ENCODE measurements around the gene KIF23.

KIF23 gene

GRCh38 chr15:69482686-69483256, 68.6 kb downstream of the KIF23 start:
- Histone ChIP-seq H3K27ac (ENCODE audit: low read depth, low read length) (no peak overlapping the region), H3K9ac (ENCODE audit: low read length) (no peak overlapping the region), H3K36me3 (ENCODE audit: insufficient read depth, low read length) (no peaks in the 10 kb centered on the region), H3K27me3 (ENCODE audit: control insufficient read depth in 1 of 2, insufficient read depth in 2 of 2, low read length in 2 of 2) (no peaks in the 10 kb centered on the region), H3K4me1 (ENCODE audit: insufficient read depth, low read length) (no peaks in the 10 kb centered on the region), H3K9me3 (ENCODE audit: low read length) (no peaks in the 10 kb centered on the region), H3K4me3 (ENCODE audit: low read depth in 1 of 2, low read length in 2 of 2) (no peak overlapping the region)

GRCh38 chr15:69484837-69485236, 70.7 kb downstream of the KIF23 start:
- Histone ChIP-seq H3K27me3 (ENCODE audit: control insufficient read depth in 1 of 2, insufficient read depth in 2 of 2, low read length in 2 of 2) (no peaks in the 10 kb centered on the region), H3K9me3 (ENCODE audit: low read length) (no peaks in the 10 kb centered on the region), H3K9ac (ENCODE audit: low read length) (no peak overlapping the region), H3K36me3 (ENCODE audit: insufficient read depth, low read length) (no peaks in the 10 kb centered on the region), H3K27ac (ENCODE audit: low read depth, low read length) (no peak overlapping the region), H3K4me3 (ENCODE audit: low read depth in 1 of 2, low read length in 2 of 2) (no peak overlapping the region), H3K4me1 (ENCODE audit: insufficient read depth, low read length) (no peaks in the 10 kb centered on the region)

- no peaks in the 10 kb centered on the region for H3K9me3 ChIP-seq (ENCODE audit: low read length)
- H3K36me3 ChIP-seq (ENCODE audit: insufficient read depth, low read length): no peaks in the 10 kb centered on the region
- H3K9ac ChIP-seq (ENCODE audit: low read length): no peak overlapping the region
- H3K4me3 ChIP-seq (ENCODE audit: low read depth in 1 of 2, low read length in 2 of 2): no peak overlapping the region
- H3K27me3 ChIP-seq (ENCODE audit: control insufficient read depth in 1 of 2, insufficient read depth in 2 of 2, low read length in 2 of 2): no peaks in the 10 kb centered on the region
- no peak overlapping the region for H3K27ac ChIP-seq (ENCODE audit: low read depth, low read length)
- H3K4me1 ChIP-seq (ENCODE audit: insufficient read depth, low read length): no peaks in the 10 kb centered on the region
Observed at GRCh38 chr15:69486481-69487110, 72.4 kb downstream of the KIF23 start.

DNA sequence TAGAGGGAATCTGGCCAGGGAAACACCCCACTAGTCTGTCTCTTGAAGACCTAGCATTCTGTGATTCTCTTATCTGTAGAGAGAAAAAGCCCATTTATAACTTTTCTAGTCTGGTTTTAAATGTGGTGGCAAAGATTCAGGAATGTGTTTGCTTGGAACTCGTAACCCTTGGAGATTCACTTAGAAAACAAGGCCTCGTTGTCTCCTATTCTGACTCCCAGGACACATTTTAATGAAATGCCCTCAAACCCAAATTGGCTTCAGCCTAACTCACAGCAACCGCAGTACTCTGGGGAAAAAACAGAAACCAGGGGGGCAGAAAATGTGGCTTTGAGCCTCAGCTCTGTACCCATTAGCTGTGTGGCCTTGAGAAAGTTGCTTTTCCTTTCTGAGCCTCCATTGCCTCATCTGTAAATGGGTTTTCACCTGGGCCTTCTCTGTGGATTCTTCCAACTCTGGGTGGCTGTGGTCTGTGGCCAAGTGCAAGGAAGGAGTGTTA, 75.0 kb downstream of the KIF23 start:
- Histone ChIP-seq H3K4me1 (ENCODE audit: insufficient read depth, low read length) (no peaks in the 10 kb centered on the region), H3K27ac (ENCODE audit: low read depth, low read length) (no peak overlapping the region), H3K9me3 (ENCODE audit: low read length) (no peaks in the 10 kb centered on the region), H3K27me3 (ENCODE audit: control insufficient read depth in 1 of 2, insufficient read depth in 2 of 2, low read length in 2 of 2) (no peaks in the 10 kb centered on the region), H3K9ac (ENCODE audit: low read length) (no peak overlapping the region), H3K36me3 (ENCODE audit: insufficient read depth, low read length) (no peaks in the 10 kb centered on the region), H3K4me3 (ENCODE audit: low read depth in 1 of 2, low read length in 2 of 2) (no peak overlapping the region)

GRCh38 chr15:69490356-69491037, 76.3 kb downstream of the KIF23 start:
- Histone ChIP-seq H3K27ac (ENCODE audit: low read depth, low read length) (no peak overlapping the region), H3K9me3 (ENCODE audit: low read length) (no peaks in the 10 kb centered on the region), H3K4me3 (ENCODE audit: low read depth in 1 of 2, low read length in 2 of 2) (no peak overlapping the region)

GRCh38 chr15:69491038-69491505, 76.9 kb downstream of the KIF23 start:
- no peak overlapping the region for H3K27ac ChIP-seq (ENCODE audit: low read depth, low read length)
- H3K4me1 ChIP-seq (ENCODE audit: insufficient read depth, low read length): no peaks in the 10 kb centered on the region
- no peaks in the 10 kb centered on the region for H3K9me3 ChIP-seq (ENCODE audit: low read length)
- H3K9ac ChIP-seq (ENCODE audit: low read length): no peak overlapping the region
- no peaks in the 10 kb centered on the region for H3K36me3 ChIP-seq (ENCODE audit: insufficient read depth, low read length)
- H3K27me3 ChIP-seq (ENCODE audit: control insufficient read depth in 1 of 2, insufficient read depth in 2 of 2, low read length in 2 of 2): no peaks in the 10 kb centered on the region
- no peak overlapping the region for H3K4me3 ChIP-seq (ENCODE audit: low read depth in 1 of 2, low read length in 2 of 2)

More at GRCh38 chr15:69490356-69491037, 76.3 kb downstream of the KIF23 start:
- H3K9ac ChIP-seq (ENCODE audit: low read length): no peak overlapping the region
- no peaks in the 10 kb centered on the region for H3K4me1 ChIP-seq (ENCODE audit: insufficient read depth, low read length)
- no peaks in the 10 kb centered on the region for H3K27me3 ChIP-seq (ENCODE audit: control insufficient read depth in 1 of 2, insufficient read depth in 2 of 2, low read length in 2 of 2)
- H3K36me3 ChIP-seq (ENCODE audit: insufficient read depth, low read length): no peaks in the 10 kb centered on the region

DNA sequence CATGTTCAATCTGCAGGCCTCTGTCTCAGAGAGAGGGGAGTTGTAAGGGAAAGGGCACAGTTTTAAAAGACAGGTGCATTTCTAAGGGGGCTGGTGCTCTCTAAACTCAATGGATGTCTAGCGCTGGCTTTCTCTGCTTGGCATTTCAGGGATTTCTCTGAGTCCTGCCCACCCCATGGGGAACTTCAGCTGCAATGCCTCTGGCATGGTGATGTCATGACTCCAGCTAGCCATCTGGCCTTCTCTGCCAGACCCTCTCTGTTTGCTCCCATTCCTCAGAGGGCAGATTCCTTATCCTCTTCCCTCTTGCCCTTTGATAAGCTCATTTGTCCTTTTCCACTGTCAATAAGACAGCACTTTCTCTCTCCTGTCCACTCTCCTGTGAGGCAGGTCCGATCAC, 79.3 kb downstream of the KIF23 start:
- no peak overlapping the region for H3K4me3 ChIP-seq (ENCODE audit: low read depth in 1 of 2, low read length in 2 of 2)
- H3K4me1 ChIP-seq (ENCODE audit: insufficient read depth, low read length): no peaks in the 10 kb centered on the region
- no peak overlapping the region for H3K27ac ChIP-seq (ENCODE audit: low read depth, low read length)
- no peaks in the 10 kb centered on the region for H3K36me3 ChIP-seq (ENCODE audit: insufficient read depth, low read length)
- no peaks in the 10 kb centered on the region for H3K27me3 ChIP-seq (ENCODE audit: control insufficient read depth in 1 of 2, insufficient read depth in 2 of 2, low read length in 2 of 2)
- H3K9me3 ChIP-seq (ENCODE audit: low read length): no peaks in the 10 kb centered on the region
- no peak overlapping the region for H3K9ac ChIP-seq (ENCODE audit: low read length)

GRCh38 chr15:69496001-69496400, 81.9 kb downstream of the KIF23 start:
- Histone ChIP-seq H3K36me3 (ENCODE audit: insufficient read depth, low read length) (no peaks in the 10 kb centered on the region), H3K9me3 (ENCODE audit: low read length) (no peaks in the 10 kb centered on the region), H3K4me3 (ENCODE audit: low read depth in 1 of 2, low read length in 2 of 2) (no peak overlapping the region), H3K27me3 (ENCODE audit: control insufficient read depth in 1 of 2, insufficient read depth in 2 of 2, low read length in 2 of 2) (no peaks in the 10 kb centered on the region), H3K4me1 (ENCODE audit: insufficient read depth, low read length) (no peaks in the 10 kb centered on the region), H3K27ac (ENCODE audit: low read depth, low read length) (no peak overlapping the region), H3K9ac (ENCODE audit: low read length) (no peak overlapping the region)

DNA sequence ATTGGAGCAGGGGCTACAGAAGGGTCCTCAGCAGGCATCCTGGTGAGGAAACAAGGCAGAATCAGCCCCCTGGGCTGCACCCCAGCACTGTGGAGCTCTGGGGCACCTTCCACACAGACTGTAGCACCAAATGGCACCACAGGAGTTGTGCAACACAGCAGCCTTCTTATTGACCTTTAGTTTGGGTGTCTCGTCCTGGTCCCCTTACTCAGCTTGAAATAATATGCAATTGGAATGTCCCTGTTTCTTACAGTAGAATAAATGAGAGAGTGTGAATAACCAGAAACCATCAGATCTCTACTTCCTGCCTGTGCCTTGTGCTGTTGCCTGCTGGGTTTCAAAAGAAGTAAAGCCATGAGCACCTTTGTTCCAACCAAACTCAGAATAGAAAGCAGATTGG, 82.9 kb downstream of the KIF23 start:
- no peaks in the 10 kb centered on the region for H3K27me3 ChIP-seq (ENCODE audit: control insufficient read depth in 1 of 2, insufficient read depth in 2 of 2, low read length in 2 of 2)
- H3K27ac ChIP-seq (ENCODE audit: low read depth, low read length): no peak overlapping the region
- H3K4me3 ChIP-seq (ENCODE audit: low read depth in 1 of 2, low read length in 2 of 2): no peak overlapping the region
- no peaks in the 10 kb centered on the region for H3K36me3 ChIP-seq (ENCODE audit: insufficient read depth, low read length)
- H3K4me1 ChIP-seq (ENCODE audit: insufficient read depth, low read length): no peaks in the 10 kb centered on the region
- no peak overlapping the region for H3K9ac ChIP-seq (ENCODE audit: low read length)
- H3K9me3 ChIP-seq (ENCODE audit: low read length): no peaks in the 10 kb centered on the region

DNA sequence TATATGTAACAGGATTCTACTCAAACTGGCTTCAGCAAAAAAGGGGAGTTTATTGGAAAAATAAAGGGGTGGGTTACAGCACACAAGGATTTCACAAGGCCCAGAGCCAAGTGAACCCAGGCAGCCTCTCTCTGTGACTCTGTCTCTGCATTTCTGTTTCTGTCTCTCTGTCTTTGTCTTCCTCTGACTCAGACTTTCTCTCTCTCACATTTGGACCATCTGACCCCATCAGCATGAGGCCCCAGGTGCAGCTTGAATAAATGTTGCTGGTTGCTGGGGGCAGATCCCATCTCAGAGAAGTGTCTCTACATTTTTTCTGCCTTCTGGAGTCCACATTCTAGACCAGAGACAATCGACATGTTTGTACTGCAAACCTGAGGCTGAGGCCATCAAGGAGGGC, 83.5 kb downstream of the KIF23 start:
- H3K9ac ChIP-seq (ENCODE audit: low read length): no peak overlapping the region
- H3K36me3 ChIP-seq (ENCODE audit: insufficient read depth, low read length): no peaks in the 10 kb centered on the region
- H3K27ac ChIP-seq (ENCODE audit: low read depth, low read length): no peak overlapping the region
- no peaks in the 10 kb centered on the region for H3K9me3 ChIP-seq (ENCODE audit: low read length)
- H3K4me1 ChIP-seq (ENCODE audit: insufficient read depth, low read length): no peaks in the 10 kb centered on the region
- H3K4me3 ChIP-seq (ENCODE audit: low read depth in 1 of 2, low read length in 2 of 2): no peak overlapping the region
- no peaks in the 10 kb centered on the region for H3K27me3 ChIP-seq (ENCODE audit: control insufficient read depth in 1 of 2, insufficient read depth in 2 of 2, low read length in 2 of 2)

All from muscle layer of colon (tissue), 2 donors.